Psoas muscle (tissue), 8 donors: Measurements from ENCODE around the gene TSHZ2. TPM values are rescaled to one million over a fixed set of nuclear protein-coding genes. Genes with fewer than 3 reads are reported as not detected.

Source experiments
- ATAC-seq, 4 donors: fragments of 200-7000 bp; cut with Tn5 transposase; one replicate each; pipeline ENCODE4 v1.9.1; 2020; ENCODE audit warnings: moderate library complexity in 3 of 4, mild to moderate bottlenecking in 2 of 4
- DNase-seq, 2 donors: peaks; one replicate each; pipeline ENCODE4 v3.0.0-alpha.2; 2020
- H3K27ac ChIP-seq: fragments of 200-600 bp; one replicate; pipeline ENCODE4 v1.8.0; 2022
- H3K27me3 ChIP-seq, 3 donors: fragments of 200-600 bp in 1 of 3; one replicate each; pipeline versions ENCODE4 v1.6.1 to v1.8.0; 2013 to 2022; ENCODE audit warnings: low read length in 2 of 3, mild to moderate bottlenecking in 2 of 3, moderate library complexity in 1 of 3; ENCODE audit not compliant: insufficient read depth in 3 of 3
- H3K36me3 ChIP-seq, 2 donors: fragments of 200-600 bp in 1 of 2; one replicate each; pipeline versions ENCODE4 v1.6.1 to v1.8.0; 2013 to 2022; ENCODE audit warnings: low read depth in 1 of 2, mild to moderate bottlenecking in 1 of 2, moderate library complexity in 1 of 2; ENCODE audit not compliant: insufficient read depth in 1 of 2
- H3K4me1 ChIP-seq: fragments of 200-600 bp; one replicate; pipeline ENCODE4 v1.8.0; 2022
- H3K4me3 ChIP-seq: fragments of 200-600 bp; one replicate; pipeline ENCODE4 v1.8.0; 2022; ENCODE audit warnings: mild to moderate bottlenecking
- H3K9me3 ChIP-seq: fragments of 200-600 bp; one replicate; pipeline ENCODE4 v1.8.0; 2022
- WGBS, 3 donors: extraction: QIAGEN DNeasy Blood & Tissue Kit; methylation state at CpG; one replicate each; pipeline versions ENCODE4 v1.1.6 to v1.1.7; 2013; 5-methylcytosine and 5-hydroxymethylcytosine counted together
- intact Hi-C, 2 donors: fragments of 100-400 bp; cut with DNase I; formaldehyde crosslinking; loops; one replicate each; pipeline versions ENCODE4 v1.11.0 to v1.14.2; 2022
- polyA plus RNA-seq, 3 donors: library from polyadenylated mRNA; stranded (reverse); fragments of 200-250 nt; gene quantifications; one replicate each; pipeline ENCODE4 v1.2.3, GENCODE V29; 2013
- total RNA-seq, 4 donors: library from RNA; stranded (reverse); fragmentation: NEBNext Ultra II Directional in 2 of 4; extraction: Animal tissue kit (Norgen Biotek cat#: 25700) in 2 of 4; gene quantifications; one replicate each; pipeline versions ENCODE4 v1.2.1 to v1.2.4, GENCODE V29; 2021 to 2023
- TF ChIP-seq, protein P1 (sequence below): fragments of 200-600 bp; IDR thresholded peaks from one replicate; pipeline ENCODE4 v1.8.0; 2022; ENCODE audit warnings: antibody characterized with exemption
- donor health status: healthy with polysubstance abuse.
- donor health status: DM: no; HTN: no; CAD: no; lungs with moderate emphysema.
- donor health status: Bipolar disorder and iron deficiency.
- donor health status: healthy.
- donor health status: DM: yes; HTN: yes; CAD: no.
- donor health status: DM: no; HTN: no; CAD: no.
- donor health status: DM: no; HTN: no; CAD: no.
- donor health status: DM: yes; HTN: yes; CAD: no.

Gene TSHZ2
- total and polyA plus RNA-seq, 7 donors = 0.39 to 7.5 (median 1.9) TPM

DNA sequence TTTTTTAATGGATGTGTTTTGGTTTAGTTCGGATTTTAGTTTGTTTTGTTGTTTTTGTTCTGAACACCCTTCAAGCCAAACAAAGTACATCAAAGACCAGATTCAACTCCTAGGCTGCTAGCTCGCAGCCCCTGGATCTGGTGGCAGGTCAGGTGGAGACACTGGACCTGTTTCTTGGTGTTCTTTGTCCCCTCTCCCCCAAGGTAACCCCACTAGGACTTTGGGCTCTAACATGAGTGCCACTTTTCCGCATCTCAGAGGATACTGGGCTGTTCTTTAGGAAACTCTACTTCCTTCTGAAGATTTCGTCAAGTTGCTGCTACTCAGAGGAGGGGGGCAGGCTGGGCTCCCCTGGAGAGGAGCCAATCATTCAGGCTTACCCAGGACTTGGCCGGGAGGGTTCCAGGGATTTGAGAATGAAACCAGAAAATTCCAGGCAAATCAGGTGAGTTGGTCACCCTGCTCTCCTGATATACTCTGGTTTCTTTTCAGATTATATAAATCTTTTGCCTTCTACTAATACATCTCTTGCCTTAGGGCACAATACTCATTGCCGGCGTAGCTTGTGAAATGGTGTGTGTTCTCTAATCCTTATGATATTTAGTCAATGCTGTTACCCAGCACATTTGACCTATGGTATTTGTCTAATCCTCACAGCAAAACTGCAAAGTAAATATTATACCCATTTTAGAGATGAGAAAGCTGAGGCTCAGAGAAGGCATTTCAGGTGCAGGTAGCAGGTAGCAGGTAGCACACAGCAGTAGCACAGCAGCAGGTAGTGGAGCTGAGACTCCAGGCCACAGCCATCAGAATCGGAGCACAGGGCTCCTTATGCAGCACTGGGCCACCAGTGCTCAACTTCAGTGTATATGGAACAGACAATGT, 291.6 kb downstream of the TSHZ2 start:
- 82 to 86% (median 85%) methylated on average over 8 of the region's 8 CpGs for WGBS, 3 donors
- intact Hi-C loops = no loop called here
- Histone ChIP-seq H3K36me3 (no peaks in the 10 kb centered on the region), H3K27ac (no peak overlapping the region), H3K4me3 (no peak overlapping the region), H3K27me3 (no peaks in the 10 kb centered on the region), H3K9me3 (no peaks in the 10 kb centered on the region), H3K4me1 (no peaks in the 10 kb centered on the region)
- DNase-seq (no peak), ATAC-seq (no peak)
- TF ChIP-seq, protein P1, sequence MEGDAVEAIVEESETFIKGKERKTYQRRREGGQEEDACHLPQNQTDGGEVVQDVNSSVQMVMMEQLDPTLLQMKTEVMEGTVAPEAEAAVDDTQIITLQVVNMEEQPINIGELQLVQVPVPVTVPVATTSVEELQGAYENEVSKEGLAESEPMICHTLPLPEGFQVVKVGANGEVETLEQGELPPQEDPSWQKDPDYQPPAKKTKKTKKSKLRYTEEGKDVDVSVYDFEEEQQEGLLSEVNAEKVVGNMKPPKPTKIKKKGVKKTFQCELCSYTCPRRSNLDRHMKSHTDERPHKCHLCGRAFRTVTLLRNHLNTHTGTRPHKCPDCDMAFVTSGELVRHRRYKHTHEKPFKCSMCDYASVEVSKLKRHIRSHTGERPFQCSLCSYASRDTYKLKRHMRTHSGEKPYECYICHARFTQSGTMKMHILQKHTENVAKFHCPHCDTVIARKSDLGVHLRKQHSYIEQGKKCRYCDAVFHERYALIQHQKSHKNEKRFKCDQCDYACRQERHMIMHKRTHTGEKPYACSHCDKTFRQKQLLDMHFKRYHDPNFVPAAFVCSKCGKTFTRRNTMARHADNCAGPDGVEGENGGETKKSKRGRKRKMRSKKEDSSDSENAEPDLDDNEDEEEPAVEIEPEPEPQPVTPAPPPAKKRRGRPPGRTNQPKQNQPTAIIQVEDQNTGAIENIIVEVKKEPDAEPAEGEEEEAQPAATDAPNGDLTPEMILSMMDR = no peak

DNA sequence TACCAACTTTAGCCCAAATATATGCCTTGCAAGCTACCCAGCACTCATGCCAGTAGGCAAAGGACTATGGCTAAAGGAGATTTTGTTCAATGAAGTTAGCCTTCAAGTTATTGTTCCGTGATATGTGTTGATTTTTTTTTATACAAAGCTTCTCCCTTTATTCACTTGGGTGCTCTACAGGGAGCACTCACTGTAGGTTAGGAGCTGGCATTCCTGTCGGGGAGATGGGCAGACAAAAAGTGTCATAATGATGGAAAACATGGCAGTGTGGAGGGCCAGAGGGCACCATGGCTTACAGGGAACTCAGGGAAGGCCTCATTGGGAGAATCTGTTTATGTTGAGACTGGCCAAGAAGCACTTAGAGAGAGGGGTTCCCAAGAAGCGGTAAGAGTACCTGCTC, 292.4 kb downstream of the TSHZ2 start:
- 83 to 92% (median 88%) methylated on average over 3 of the region's 3 CpGs for WGBS, 3 donors
- intact Hi-C loops = no loop called here
- TF ChIP-seq, protein P1 = no peak

DNA sequence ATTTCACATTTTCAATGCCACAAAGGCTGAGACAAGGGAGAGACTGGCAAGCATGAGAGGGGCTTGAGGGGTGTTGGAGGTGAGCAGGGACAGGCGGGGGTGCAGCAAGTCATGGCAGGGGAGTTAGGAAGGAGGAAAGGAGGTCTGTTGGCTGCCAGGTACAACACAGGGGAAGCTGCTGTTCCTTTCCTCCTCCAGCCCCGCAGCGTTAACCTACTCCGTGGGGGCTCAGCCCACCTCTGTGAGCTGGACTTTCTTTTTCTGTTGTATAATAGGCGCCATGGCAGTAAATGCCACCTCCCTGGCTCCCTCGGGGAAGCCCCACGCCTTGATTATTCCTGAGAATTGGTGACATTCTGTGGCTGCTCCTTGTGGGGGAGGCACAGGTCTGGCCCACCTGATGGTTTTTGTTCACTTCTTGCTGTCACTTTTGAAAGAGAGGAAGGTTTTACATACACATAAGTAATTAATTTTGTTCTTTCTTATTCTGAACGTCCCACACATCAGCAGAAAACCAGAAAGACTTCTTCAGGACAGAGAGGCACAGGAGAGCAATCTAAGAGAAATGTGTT, 293.2 kb downstream of the TSHZ2 start:
- Histone ChIP-seq H3K4me1 (no peaks in the 10 kb centered on the region), H3K36me3 (no peaks in the 10 kb centered on the region), H3K4me3 (no peak overlapping the region), H3K9me3 (no peaks in the 10 kb centered on the region), H3K27me3 (no peaks in the 10 kb centered on the region), H3K27ac (no peak overlapping the region)
- no peak for ATAC-seq
- WGBS, 3 donors = 83 to 88% (median 84%) methylated on average over 5 to 8 of the region's 8 CpGs
- DNase-seq = no peak
- intact Hi-C loops = no loop called here
- TF ChIP-seq, protein P1 = no peak

More for the DNA sequence above, 292.4 kb downstream of the TSHZ2 start:
- Histone ChIP-seq H3K36me3 (no peaks in the 10 kb centered on the region), H3K9me3 (no peaks in the 10 kb centered on the region), H3K27me3 (no peaks in the 10 kb centered on the region), H3K4me3 (no peak overlapping the region), H3K27ac (no peak overlapping the region), H3K4me1 (no peaks in the 10 kb centered on the region)
- no peak for DNase-seq
- no peak for ATAC-seq

DNA sequence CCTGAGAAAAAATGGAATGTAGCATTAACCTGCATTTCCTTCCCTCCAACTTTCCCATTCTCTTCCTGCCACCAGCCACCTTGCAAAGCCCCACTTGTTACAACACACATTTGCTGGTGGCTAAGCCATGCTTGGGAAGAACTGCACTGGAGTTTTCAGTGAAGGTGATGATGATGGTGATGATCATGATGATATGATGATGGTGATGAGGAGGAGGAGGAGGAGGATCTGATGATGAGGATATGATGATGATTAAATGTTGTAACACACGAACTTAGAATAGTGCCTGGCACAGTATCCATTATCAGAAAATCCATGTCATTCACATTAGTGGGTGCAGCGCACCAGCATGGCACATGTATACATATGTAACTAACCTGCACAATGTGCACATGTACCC, 297.2 kb downstream of the TSHZ2 start:
- no peak overlapping the region for H3K4me3 ChIP-seq
- intact Hi-C loops = no loop called here
- H3K4me1 ChIP-seq = no peaks in the 10 kb centered on the region
- no peak for DNase-seq
- TF ChIP-seq, protein P1 = no peak
- no peak for ATAC-seq
- 87 to 91% (median 88%) methylated on average over 2 of the region's 2 CpGs for WGBS, 3 donors
- H3K9me3 ChIP-seq = no peaks in the 10 kb centered on the region
- H3K27ac ChIP-seq = no peak overlapping the region
- no peaks in the 10 kb centered on the region for H3K27me3 ChIP-seq
- no peaks in the 10 kb centered on the region for H3K36me3 ChIP-seq
